OCI-LY3 (cell line): ENCODE results near the gene ZNF668.
A peak's percentile ranks its signal among the peaks of the same experiment; 100 is the strongest.

Source experiments
- H2AFZ ChIP-seq: fragments of 200-600, 300-600 bp; shearing (Covaris generic); 2 replicates; pipeline ENCODE4 v1.6.0; 2014; ENCODE audit warnings: antibody characterized with exemption, low read depth, low read length
- H3K27ac ChIP-seq: fragments of 200-600, 300-600 bp; sonication (generic); 2 replicates; pipeline ENCODE4 v1.5.1; 2014; ENCODE audit warnings: mild to moderate bottlenecking, low read length, moderate library complexity, mixed read lengths
- H3K27me3 ChIP-seq: fragments of 200-600, 300-600 bp; sonication (generic); 2 replicates; pipeline ENCODE4 v1.6.1; 2014; ENCODE audit warnings: low read depth, low read length, mixed read lengths
- H3K36me3 ChIP-seq: fragments of 200-600, 300-600 bp; sonication (generic); replicated peaks from 2 replicates; pipeline ENCODE3; 2014; ENCODE audit warnings: low read depth, low read length, mixed read lengths
- H3K4me1 ChIP-seq: fragments of 300-600, 200-600 bp; sonication (generic); 2 replicates; pipeline ENCODE4 v1.6.1; 2014; ENCODE audit warnings: low read length, mixed read lengths
- H3K4me2 ChIP-seq: fragments of 200-600, 300-600 bp; sonication (generic); 2 replicates; pipeline ENCODE4 v1.6.1; 2014; ENCODE audit warnings: low read length, mixed read lengths
- H3K4me3 ChIP-seq: fragments of 300-600, 200-600 bp; sonication (generic); 2 replicates; pipeline ENCODE4 v1.5.1; 2014; ENCODE audit warnings: antibody characterized with exemption, mild to moderate bottlenecking, low read length, moderate library complexity
- H3K79me2 ChIP-seq: fragments of 300-600, 200-600 bp; shearing (Covaris generic); 2 replicates; pipeline ENCODE4 v1.6.1; 2014; ENCODE audit warnings: mild to moderate bottlenecking, low read length, mixed read lengths
- H3K9ac ChIP-seq: fragments of 300-600, 200-600 bp; shearing (Covaris generic); 2 replicates; pipeline ENCODE4 v1.6.0; 2014; ENCODE audit warnings: mild to moderate bottlenecking, low read length, moderate library complexity
- H3K9me3 ChIP-seq: fragments of 200-600, 300-600 bp; shearing (Covaris generic); 2 replicates; pipeline ENCODE4 v1.6.1; 2014; ENCODE audit warnings: low read length, mixed read lengths; ENCODE audit not compliant: insufficient read depth
- H4K20me1 ChIP-seq: fragments of 200-600, 300-600 bp; sonication (generic); 2 replicates; pipeline ENCODE4 v1.6.1; 2016; ENCODE audit warnings: low read length, mixed read lengths; ENCODE audit not compliant: insufficient read depth
- CTCF ChIP-seq: fragments of 200-600, 300-600 bp; sonication (generic); IDR thresholded peaks from 2 replicates; pipeline ENCODE4 v1.5.1; 2014; ENCODE audit warnings: antibody characterized with exemption, low read length, low read depth
- EZH2phosphoT487 ChIP-seq: fragments of 200-600 bp; shearing (Covaris generic); IDR thresholded peaks from 2 replicates; pipeline ENCODE4 v1.6.1; 2018; ENCODE audit warnings: antibody characterized with exemption, mixed run types, low read depth

ZNF668 gene

GRCh38 chr16:31094088-31094423 lies 20.0 kb upstream of the ZNF668 start:
- H3K27me3 ChIP-seq: no peaks in the 10 kb centered on the region
- peak overlapping the region; percentile 85 for H3K4me3 ChIP-seq
- 0 out of 2 replicates have a peak, but pooled peaks cover 4% of the 10 kb centered on the region for H4K20me1 ChIP-seq
- peak overlapping the region; percentile 96; the same call in 1 of the 2 replicates for H2AFZ ChIP-seq
- peak overlapping the region; percentile 80 for H3K4me2 ChIP-seq
- peaks cover 11% of the 10 kb centered on the region for H3K36me3 ChIP-seq
- H3K79me2 ChIP-seq: peaks cover 39% of the 10 kb centered on the region
- peak overlapping the region; percentile 71 for H3K27ac ChIP-seq
- peaks cover 12% of the 10 kb centered on the region for H3K4me1 ChIP-seq
- H3K9ac ChIP-seq: peak overlapping the region; percentile 85
- H3K9me3 ChIP-seq: no peaks in the 10 kb centered on the region
- TF ChIP-seq EZH2phosphoT487 (no peak), CTCF (no peak)

- TF ChIP-seq CTCF (no peak), EZH2phosphoT487 (no peak)
- Histone ChIP-seq H3K27ac (no peak overlapping the region), H3K79me2 (peaks cover 39% of the 10 kb centered on the region)
Measured at GRCh38 chr16:31093132-31093703, 19.2 kb upstream of the ZNF668 start.

GRCh38 chr16:31092330-31092729 lies 18.3 kb upstream of the ZNF668 start:
- no peaks in the 10 kb centered on the region for H3K9me3 ChIP-seq
- H2AFZ ChIP-seq: no peak overlapping the region
- H3K4me3 ChIP-seq: no peak overlapping the region
- TF ChIP-seq CTCF: no peak
- no peak for TF ChIP-seq EZH2phosphoT487
- peaks cover 39% of the 10 kb centered on the region for H3K79me2 ChIP-seq
- H4K20me1 ChIP-seq: 0 out of 2 replicates have a peak, but pooled peaks cover 4% of the 10 kb centered on the region
- H3K36me3 ChIP-seq: peaks cover 11% of the 10 kb centered on the region
- no peak overlapping the region for H3K27ac ChIP-seq
- no peak overlapping the region for H3K4me2 ChIP-seq
- H3K4me1 ChIP-seq: peaks cover 12% of the 10 kb centered on the region
- H3K9ac ChIP-seq: no peak overlapping the region
- H3K27me3 ChIP-seq: no peaks in the 10 kb centered on the region

More at GRCh38 chr16:31093132-31093703, 19.2 kb upstream of the ZNF668 start:
- peaks cover 11% of the 10 kb centered on the region for H3K36me3 ChIP-seq
- H4K20me1 ChIP-seq: 0 out of 2 replicates have a peak, but pooled peaks cover 4% of the 10 kb centered on the region
- no peaks in the 10 kb centered on the region for H3K9me3 ChIP-seq
- peak overlapping the region; percentile 85 for H3K9ac ChIP-seq
- no peaks in the 10 kb centered on the region for H3K27me3 ChIP-seq
- peak overlapping the region; percentile 85 for H3K4me3 ChIP-seq
- H2AFZ ChIP-seq: no peak overlapping the region
- H3K4me2 ChIP-seq: peak overlapping the region; percentile 80
- peaks cover 12% of the 10 kb centered on the region for H3K4me1 ChIP-seq

- H3K4me1 ChIP-seq: peaks cover 9% of the 10 kb centered on the region
- H3K9ac ChIP-seq: no peak overlapping the region
- no peak overlapping the region for H3K4me3 ChIP-seq
- H4K20me1 ChIP-seq: peaks cover 4% of the 10 kb centered on the region; the same call in 1 of the 2 replicates
- peaks cover 13% of the 10 kb centered on the region for H3K36me3 ChIP-seq
- H2AFZ ChIP-seq: no peak overlapping the region
- no peak for TF ChIP-seq EZH2phosphoT487
- no peak for TF ChIP-seq CTCF
- no peak overlapping the region for H3K4me2 ChIP-seq
- H3K27ac ChIP-seq: no peak overlapping the region
- no peaks in the 10 kb centered on the region for H3K27me3 ChIP-seq
- no peaks in the 10 kb centered on the region for H3K9me3 ChIP-seq
- H3K79me2 ChIP-seq: peaks cover 39% of the 10 kb centered on the region
Measured at GRCh38 chr16:31090540-31090939, 16.5 kb upstream of the ZNF668 start.
